Caki2 (cell line): Measurements from ENCODE around the gene LAMB4. TPM values are rescaled to one million over a fixed set of nuclear protein-coding genes. Genes with fewer than 3 reads are reported as not detected.

Experiments
- total RNA-seq: library from RNA; depleted of rRNA; stranded (reverse); fragments of >200 nt; shearing (Covaris generic); gene quantifications from 2 replicates; pipeline ENCODE4 v1.2.3, GENCODE V29; 2014; ENCODE audit warnings: low replicate concordance; rRNA removed

LAMB4 gene
- total RNA-seq, 1 experiment from 2014 or later = 0.54 TPM

Other genes with a start within 250 kb of the LAMB4 start
- 8.1 and 35.6 TPM in 2 replicates for gene DLD, start 239.2 kb downstream of the LAMB4 start, total RNA-seq
- 121 and 127 TPM in 2 replicates for gene LAMB1, start 127.2 kb downstream of the LAMB4 start, total RNA-seq